ENCODE measurements around the gene ST7.

- no peak for TF ChIP-seq POLR2AphosphoS5 (IDR thresholded peaks at IDR 0.05)
- no peak for TF ChIP-seq EP300 (IDR thresholded peaks at IDR 0.05)
- no peak for TF ChIP-seq POLR2A (IDR thresholded peaks at IDR 0.05)
These were observed 143.0 kb downstream of the ST7 start for GRCh38 chr7:117096330-117096729.
